ENCODE results near the gene SAMD10.
"Not testable (repeated sequence)": the region's sequence is repeated elsewhere in the genome, so short reads cannot be mapped to it uniquely, and the experiment has no call there.

SAMD10 gene

DNA sequence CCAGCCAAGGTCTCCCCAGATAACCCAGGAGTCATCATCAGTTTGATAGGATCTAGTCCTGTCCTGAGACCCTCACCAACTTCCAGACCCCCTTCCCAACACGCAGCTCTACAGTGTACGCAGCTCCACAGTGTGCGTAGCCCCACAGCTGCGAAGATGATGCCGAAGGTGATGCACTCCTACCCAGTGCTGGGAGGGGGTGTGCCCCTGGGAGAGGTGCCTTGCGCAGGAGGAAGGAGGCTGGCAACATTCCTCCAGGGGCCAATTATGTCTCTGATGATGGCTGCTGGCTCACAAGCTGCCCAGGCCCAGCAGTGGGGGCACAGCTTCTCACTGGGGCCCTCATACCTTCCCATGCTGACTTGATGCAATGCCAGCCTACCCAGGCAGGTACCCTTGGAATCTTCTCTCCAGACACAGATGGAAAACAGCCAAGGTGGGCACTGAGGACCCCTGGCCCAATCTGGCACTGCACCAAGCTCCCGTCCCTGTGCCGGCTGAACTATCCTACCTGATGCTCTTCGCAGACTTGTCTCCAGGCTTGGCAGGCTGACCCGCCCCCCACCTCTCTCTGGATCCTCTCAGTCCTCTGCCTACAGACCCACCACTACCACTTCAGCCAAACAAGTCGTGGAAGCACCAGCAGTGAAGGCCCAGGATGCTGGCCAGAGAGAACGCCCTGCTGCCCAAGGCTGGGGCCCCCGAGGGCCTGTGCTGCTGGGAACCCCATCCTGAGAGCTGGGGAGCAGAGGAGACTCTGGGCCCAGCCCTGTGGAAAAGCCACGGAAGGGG lies 11.1 kb downstream of the SAMD10 start:
- Mint-ChIP-seq H3K9me3 (no peaks in the 10 kb centered on the region), H3K4me1 (peaks cover 10% of the 10 kb centered on the region), H3K36me3 (ENCODE audit: low read depth) (peaks cover 12% of the 10 kb centered on the region), H3K27me3 (no peaks in the 10 kb centered on the region), H3K4me3 (peak overlapping the region; percentile 78), H3K27ac (peak overlapping the region; percentile 67)
- ATAC-seq = no peak
- no peak for DNase-seq

GRCh38 chr20:63967330-63968135 lies 11.9 kb downstream of the SAMD10 start:
- peaks cover 10% of the 10 kb centered on the region for H3K4me1 Mint-ChIP-seq
- H3K36me3 Mint-ChIP-seq (ENCODE audit: low read depth) = peaks cover 11% of the 10 kb centered on the region
- H3K27ac Mint-ChIP-seq = no peak overlapping the region
- no peak for ATAC-seq
- H3K4me3 Mint-ChIP-seq = no peak overlapping the region
- H3K9me3 Mint-ChIP-seq = no peaks in the 10 kb centered on the region
- DNase-seq = no peak
- no peaks in the 10 kb centered on the region for H3K27me3 Mint-ChIP-seq

GRCh38 chr20:63966944-63967322 lies 12.5 kb downstream of the SAMD10 start:
- Mint-ChIP-seq H3K4me3 (no peak overlapping the region), H3K4me1 (peaks cover 10% of the 10 kb centered on the region), H3K27ac (no peak overlapping the region), H3K36me3 (ENCODE audit: low read depth) (peaks cover 11% of the 10 kb centered on the region), H3K27me3 (no peaks in the 10 kb centered on the region), H3K9me3 (no peaks in the 10 kb centered on the region)
- DNase-seq = no peak
- ATAC-seq = no peak

GRCh38 chr20:63966172-63966943 lies 13.1 kb downstream of the SAMD10 start:
- DNase-seq = no peak
- no peak overlapping the region for H3K27ac Mint-ChIP-seq
- H3K36me3 Mint-ChIP-seq (ENCODE audit: low read depth) = peaks cover 11% of the 10 kb centered on the region
- no peaks in the 10 kb centered on the region for H3K27me3 Mint-ChIP-seq
- ATAC-seq = no peak
- peaks cover 10% of the 10 kb centered on the region for H3K4me1 Mint-ChIP-seq
- H3K4me3 Mint-ChIP-seq = no peak overlapping the region
- H3K9me3 Mint-ChIP-seq = no peaks in the 10 kb centered on the region

GRCh38 chr20:63964412-63964811 lies 15.0 kb downstream of the SAMD10 start:
- Mint-ChIP-seq H3K27ac (no peak overlapping the region), H3K4me3 (no peak overlapping the region), H3K9me3 (no peaks in the 10 kb centered on the region), H3K27me3 (no peaks in the 10 kb centered on the region), H3K4me1 (peaks cover 8% of the 10 kb centered on the region), H3K36me3 (ENCODE audit: low read depth) (peaks cover 11% of the 10 kb centered on the region)
- ATAC-seq = no peak
- no peak for DNase-seq

- ATAC-seq = no peak
- peaks cover 9% of the 10 kb centered on the region for H3K36me3 Mint-ChIP-seq (ENCODE audit: low read depth)
- H3K9me3 Mint-ChIP-seq = no peaks in the 10 kb centered on the region
- no peak for DNase-seq
- no peak overlapping the region for H3K27ac Mint-ChIP-seq
- H3K27me3 Mint-ChIP-seq = no peaks in the 10 kb centered on the region
- no peak overlapping the region for H3K4me3 Mint-ChIP-seq
- peaks cover 6% of the 10 kb centered on the region for H3K4me1 Mint-ChIP-seq
Observed at GRCh38 chr20:63963784-63964301, 15.6 kb downstream of the SAMD10 start.

GRCh38 chr20:63963348-63963741 lies 16.1 kb downstream of the SAMD10 start:
- Mint-ChIP-seq H3K27me3 (no peaks in the 10 kb centered on the region), H3K9me3 (no peaks in the 10 kb centered on the region), H3K4me1 (peaks cover 4% of the 10 kb centered on the region), H3K4me3 (no peak overlapping the region), H3K27ac (no peak overlapping the region), H3K36me3 (ENCODE audit: low read depth) (peaks cover 8% of the 10 kb centered on the region)
- no peak for ATAC-seq
- no peak for DNase-seq

DNA sequence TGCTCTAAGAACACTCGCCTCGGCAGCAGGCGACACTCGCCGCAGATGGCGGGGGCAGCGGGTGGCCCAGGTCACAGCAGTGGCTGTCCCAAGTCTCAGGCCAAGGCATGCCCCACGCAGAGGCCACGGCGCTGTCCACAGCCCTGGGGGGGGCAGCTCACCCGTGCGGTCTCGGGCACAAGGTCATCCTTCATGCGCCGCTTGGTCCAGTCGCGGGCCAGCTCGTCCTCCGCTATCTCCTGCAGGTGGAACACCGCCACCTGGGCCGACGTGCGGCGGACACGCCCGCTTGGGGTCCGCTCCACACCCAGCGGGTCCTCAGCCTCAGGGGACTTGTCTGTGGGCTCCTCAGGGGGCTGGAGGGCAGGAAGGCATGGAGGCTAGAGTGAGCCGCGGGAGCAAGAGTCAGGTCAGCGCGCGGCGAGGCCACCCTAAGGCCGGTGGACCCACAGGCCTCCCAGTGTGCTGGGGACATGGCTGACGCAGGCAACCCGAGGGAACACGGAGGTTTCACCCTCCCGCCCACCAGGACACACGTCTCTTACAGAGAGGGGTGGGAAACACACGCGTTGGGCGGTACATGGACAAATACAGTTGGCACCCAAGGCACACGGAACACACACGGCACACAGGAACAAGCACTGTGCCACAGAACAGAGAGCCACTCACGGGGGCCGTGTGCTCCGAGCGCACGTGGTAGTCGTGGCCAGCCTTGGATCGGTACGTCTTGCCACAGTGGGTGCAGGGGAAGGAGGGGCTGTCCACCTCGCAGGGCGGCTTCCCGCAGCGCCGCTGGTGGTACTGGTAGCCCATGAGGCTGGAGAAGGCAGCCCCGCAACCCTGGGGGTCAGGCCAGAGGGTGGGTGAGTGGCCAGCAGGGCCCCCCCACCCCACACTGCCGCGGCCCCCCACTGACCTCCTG lies 16.8 kb downstream of the SAMD10 start:
- Mint-ChIP-seq H3K27ac (no peak overlapping the region), H3K27me3 (no peaks in the 10 kb centered on the region), H3K4me1 (peaks cover 9% of the 10 kb centered on the region), H3K4me3 (no peak overlapping the region), H3K36me3 (ENCODE audit: low read depth) (peaks cover 8% of the 10 kb centered on the region), H3K9me3 (no peaks in the 10 kb centered on the region)
- ATAC-seq (no peak), DNase-seq (no peak)

DNA sequence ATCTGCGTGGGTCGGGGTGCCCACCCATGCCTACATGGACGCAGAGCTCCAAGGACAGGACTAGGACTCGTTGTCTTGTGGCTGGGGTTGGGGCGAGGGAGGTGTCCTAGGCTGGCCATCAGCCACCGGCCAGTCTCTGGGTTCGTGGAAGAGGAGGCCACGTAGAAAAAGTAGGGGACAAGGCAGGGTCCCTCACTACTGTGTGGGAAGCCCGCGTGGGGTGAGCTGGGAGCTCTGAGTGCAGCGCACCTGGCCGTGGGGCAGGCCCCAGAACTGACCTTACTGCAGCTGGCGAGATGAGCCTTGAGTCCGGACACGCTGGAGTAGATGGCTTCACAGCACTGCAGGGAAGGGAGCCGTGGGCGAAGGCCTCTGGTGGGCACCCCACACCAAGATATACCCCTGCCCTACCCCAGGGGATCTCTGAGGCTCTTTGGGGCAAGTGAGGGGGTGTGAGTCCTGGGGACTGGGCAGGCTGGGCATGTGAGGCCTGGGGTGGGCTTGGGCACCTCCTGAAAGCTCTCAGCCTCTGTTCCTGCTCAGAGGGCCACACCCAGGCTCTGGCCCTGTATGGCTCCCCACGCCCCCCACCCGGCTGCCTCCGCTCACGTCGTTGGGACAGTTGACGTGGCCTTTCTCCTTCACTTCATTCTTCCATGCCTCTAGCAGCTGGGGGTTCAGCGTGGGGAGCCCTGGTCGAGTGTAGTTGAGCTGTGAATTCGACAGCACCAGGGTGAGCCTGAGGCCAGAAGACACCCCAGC lies 17.6 kb downstream of the SAMD10 start:
- peaks cover 17% of the 10 kb centered on the region for H3K4me1 Mint-ChIP-seq
- no peaks in the 10 kb centered on the region for H3K9me3 Mint-ChIP-seq
- H3K27ac Mint-ChIP-seq = no peak overlapping the region
- no peak overlapping the region for H3K4me3 Mint-ChIP-seq
- peaks cover 8% of the 10 kb centered on the region for H3K36me3 Mint-ChIP-seq (ENCODE audit: low read depth)
- no peak for ATAC-seq
- no peak for DNase-seq
- H3K27me3 Mint-ChIP-seq = no peaks in the 10 kb centered on the region

- not testable (repeated sequence) for H3K9me3 Mint-ChIP-seq; DNase-seq; H3K27ac Mint-ChIP-seq; H3K4me3 Mint-ChIP-seq; ATAC-seq; H3K36me3 Mint-ChIP-seq (ENCODE audit: low read depth); H3K27me3 Mint-ChIP-seq
- peaks cover 19% of the 10 kb centered on the region for H3K4me1 Mint-ChIP-seq
Observed at GRCh38 chr20:63960654-63961621, 18.5 kb downstream of the SAMD10 start.

GRCh38 chr20:63959699-63960075 lies 19.8 kb downstream of the SAMD10 start:
- no peak for DNase-seq
- H3K4me3 Mint-ChIP-seq = no peak overlapping the region
- no peak overlapping the region for H3K27ac Mint-ChIP-seq
- H3K36me3 Mint-ChIP-seq (ENCODE audit: low read depth) = peaks cover 3% of the 10 kb centered on the region
- no peak for ATAC-seq
- no peaks in the 10 kb centered on the region for H3K9me3 Mint-ChIP-seq
- H3K27me3 Mint-ChIP-seq = no peaks in the 10 kb centered on the region
- peaks cover 25% of the 10 kb centered on the region for H3K4me1 Mint-ChIP-seq

DNA sequence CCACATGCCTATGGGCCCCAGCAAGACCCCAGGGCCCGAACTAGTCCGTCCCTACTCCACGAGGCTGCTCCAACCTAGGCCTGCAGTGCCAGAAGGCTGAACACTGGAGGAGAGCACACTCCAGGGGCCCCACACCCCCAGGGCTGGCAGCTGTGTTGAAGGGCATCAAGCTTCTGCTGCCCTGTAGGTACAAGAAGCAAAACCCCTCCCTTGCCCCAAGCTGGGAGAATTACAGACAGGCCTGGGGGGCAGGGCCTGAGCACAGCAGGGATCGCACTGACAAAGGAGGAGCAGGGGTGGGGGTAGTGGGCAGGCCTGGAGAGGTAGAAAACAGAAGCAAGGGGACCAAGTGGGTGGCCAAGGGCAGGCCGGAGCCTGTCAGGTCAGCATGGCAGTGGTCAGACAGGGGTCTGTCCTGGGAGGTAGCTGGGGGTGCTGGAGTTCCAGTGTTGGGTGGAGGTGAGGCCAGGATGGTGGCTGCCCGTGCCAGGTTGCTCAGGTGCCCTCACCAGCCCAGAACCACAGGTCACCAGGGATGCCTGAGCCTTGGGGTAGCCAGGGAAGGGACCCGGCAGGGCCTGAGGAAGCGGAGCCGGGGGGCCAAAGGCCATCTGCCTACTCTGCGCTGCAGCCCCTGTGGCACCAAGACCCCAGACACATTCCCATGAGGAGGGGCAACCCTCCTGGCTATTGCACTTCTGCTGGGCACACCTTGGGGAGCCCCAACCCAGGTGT lies 20.3 kb downstream of the SAMD10 start:
- Mint-ChIP-seq H3K4me3 (no peak overlapping the region), H3K36me3 (ENCODE audit: low read depth) (peaks cover 3% of the 10 kb centered on the region), H3K4me1 (peaks cover 30% of the 10 kb centered on the region), H3K27ac (no peak overlapping the region), H3K9me3 (no peaks in the 10 kb centered on the region), H3K27me3 (no peaks in the 10 kb centered on the region)
- DNase-seq (no peak), ATAC-seq (no peak)

Data from activated naive CD8-positive, alpha-beta T cell treated with anti-CD3 and anti-CD28 coated beads, Interleukin-2, amount 50 U/mL, for 24 hours (primary cell).